Activated T-helper 1 cell treated with anti-CD3 and anti-CD28 coated beads, Interleukin-12 subunit alpha, Interleukin-12 subunit beta, Interleukin-2, Interleukin-4 antibody, amounts not matched to agents 30 ng/mL and 10 ng/mL and 1 ng/mL, durations not matched to agents 14 hours and 24 hours and 36 hours (primary cell): ENCODE results near the gene SLC12A7. TPM values are rescaled to one million over a fixed set of nuclear protein-coding genes. Genes with fewer than 3 reads are reported as not detected.

Source experiments
- DNase-seq: peaks from one replicate; pipeline ENCODE4 v3.0.0; 2021; ENCODE audit warnings: low spot score
- H3K27ac Mint-ChIP-seq: one replicate; pipeline ENCODE4 v1.8.0; 2021; ENCODE audit warnings: mild to moderate bottlenecking, mixed read lengths
- H3K27me3 Mint-ChIP-seq: one replicate; pipeline ENCODE4 v1.8.0; 2022; ENCODE audit warnings: mild to moderate bottlenecking, moderate library complexity, mixed read lengths; ENCODE audit not compliant: insufficient read depth
- H3K36me3 Mint-ChIP-seq: one replicate; pipeline ENCODE4 v1.8.0; 2021; ENCODE audit warnings: low read depth, mixed read lengths
- H3K4me1 Mint-ChIP-seq: one replicate; pipeline ENCODE4 v1.8.0; 2021; ENCODE audit warnings: low read depth, mixed read lengths
- H3K4me3 Mint-ChIP-seq: one replicate; pipeline ENCODE4 v1.8.0; 2021; ENCODE audit warnings: mild to moderate bottlenecking, moderate library complexity, mixed read lengths
- H3K9me3 Mint-ChIP-seq: one replicate; pipeline ENCODE4 v1.8.0; 2021; ENCODE audit warnings: mixed read lengths
- intact Hi-C: fragments of 100-400 bp; cut with micrococcal nuclease; formaldehyde crosslinking; loops from one replicate; pipeline ENCODE4 v1.15.1; 2024
- total RNA-seq: library from RNA; stranded (reverse); gene quantifications from 2 replicates; pipeline ENCODE4 v1.2.3, GENCODE V29; 2022

The SLC12A7 gene
- total RNA-seq, 1 donor from 2014 or later: 24.4 TPM

DNA sequence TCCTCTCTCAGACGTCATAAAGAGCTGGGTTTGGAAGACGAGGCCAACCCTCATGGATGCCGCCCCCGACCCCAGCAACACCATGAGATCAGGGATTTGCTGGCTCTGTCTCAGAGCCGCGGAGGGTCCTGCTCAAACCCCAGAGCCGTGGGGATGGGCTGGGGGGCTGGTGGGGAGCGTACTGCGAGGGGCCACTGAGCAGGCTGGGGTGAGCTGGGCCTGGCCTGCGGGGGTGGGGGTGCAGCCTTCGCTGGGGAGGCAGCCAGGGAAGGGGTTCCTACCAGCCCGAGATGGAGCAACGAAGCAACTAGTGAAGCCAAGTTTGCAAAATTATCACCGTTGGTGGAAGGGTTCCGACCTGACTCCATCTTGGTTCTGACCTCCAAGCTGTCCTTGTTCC is 5.1 kb upstream of the SLC12A7 start:
- DNase-seq: no peak
- peaks cover 18% of the 10 kb centered on the region for H3K27me3 Mint-ChIP-seq
- H3K4me3 Mint-ChIP-seq: no peak overlapping the region
- no peak overlapping the region for H3K27ac Mint-ChIP-seq
- intact Hi-C loops: no loop called here
- H3K4me1 Mint-ChIP-seq: no peaks in the 10 kb centered on the region
- no peaks in the 10 kb centered on the region for H3K9me3 Mint-ChIP-seq
- H3K36me3 Mint-ChIP-seq: no peaks in the 10 kb centered on the region

GRCh38 chr5:1116109-1116740 is 4.4 kb upstream of the SLC12A7 start:
- H3K27me3 Mint-ChIP-seq: peaks cover 18% of the 10 kb centered on the region
- no peak for DNase-seq
- no peak overlapping the region for H3K27ac Mint-ChIP-seq
- no peaks in the 10 kb centered on the region for H3K9me3 Mint-ChIP-seq
- no peaks in the 10 kb centered on the region for H3K4me1 Mint-ChIP-seq
- no peaks in the 10 kb centered on the region for H3K36me3 Mint-ChIP-seq
- no peak overlapping the region for H3K4me3 Mint-ChIP-seq
- intact Hi-C loops: no loop called here

DNA sequence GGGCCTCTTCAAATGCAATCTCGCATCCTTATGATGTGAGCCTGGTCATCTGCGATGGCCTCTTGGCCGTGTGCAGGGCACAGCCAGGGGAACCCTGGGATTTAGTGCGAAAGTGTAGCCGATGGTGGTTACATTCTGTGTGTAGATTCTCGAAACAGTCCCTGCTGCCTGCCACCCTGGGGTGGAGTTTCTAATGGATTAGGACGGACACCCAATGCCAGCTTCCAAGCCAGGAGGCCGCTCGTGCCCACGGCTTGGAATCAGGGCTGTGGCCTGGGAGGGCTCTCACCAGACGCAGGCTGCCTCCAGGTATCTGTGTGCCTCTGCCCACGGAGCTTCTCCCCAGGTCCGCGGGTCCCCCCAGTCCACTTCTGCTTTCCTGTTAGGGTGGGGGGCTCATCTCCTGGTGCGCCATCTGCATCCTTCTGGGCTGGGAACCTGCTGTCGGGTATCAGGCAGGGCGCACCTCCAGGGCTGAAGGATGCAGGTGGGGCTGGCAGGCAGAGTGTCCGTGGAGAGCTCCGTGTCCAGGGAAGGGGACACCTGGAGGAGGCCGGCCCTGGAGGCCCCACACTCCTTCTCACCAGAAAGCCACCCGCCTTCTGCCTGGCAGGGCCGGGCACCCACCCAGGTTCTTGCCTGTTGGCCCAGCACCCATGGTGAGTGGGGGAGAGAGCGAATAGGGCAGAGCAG is 3.4 kb upstream of the SLC12A7 start:
- Mint-ChIP-seq H3K36me3 (no peaks in the 10 kb centered on the region), H3K27ac (no peak overlapping the region), H3K4me1 (peaks cover 7% of the 10 kb centered on the region), H3K4me3 (no peak overlapping the region), H3K9me3 (no peaks in the 10 kb centered on the region), H3K27me3 (peaks cover 17% of the 10 kb centered on the region)
- intact Hi-C loops: no loop called here
- no peak for DNase-seq

DNA sequence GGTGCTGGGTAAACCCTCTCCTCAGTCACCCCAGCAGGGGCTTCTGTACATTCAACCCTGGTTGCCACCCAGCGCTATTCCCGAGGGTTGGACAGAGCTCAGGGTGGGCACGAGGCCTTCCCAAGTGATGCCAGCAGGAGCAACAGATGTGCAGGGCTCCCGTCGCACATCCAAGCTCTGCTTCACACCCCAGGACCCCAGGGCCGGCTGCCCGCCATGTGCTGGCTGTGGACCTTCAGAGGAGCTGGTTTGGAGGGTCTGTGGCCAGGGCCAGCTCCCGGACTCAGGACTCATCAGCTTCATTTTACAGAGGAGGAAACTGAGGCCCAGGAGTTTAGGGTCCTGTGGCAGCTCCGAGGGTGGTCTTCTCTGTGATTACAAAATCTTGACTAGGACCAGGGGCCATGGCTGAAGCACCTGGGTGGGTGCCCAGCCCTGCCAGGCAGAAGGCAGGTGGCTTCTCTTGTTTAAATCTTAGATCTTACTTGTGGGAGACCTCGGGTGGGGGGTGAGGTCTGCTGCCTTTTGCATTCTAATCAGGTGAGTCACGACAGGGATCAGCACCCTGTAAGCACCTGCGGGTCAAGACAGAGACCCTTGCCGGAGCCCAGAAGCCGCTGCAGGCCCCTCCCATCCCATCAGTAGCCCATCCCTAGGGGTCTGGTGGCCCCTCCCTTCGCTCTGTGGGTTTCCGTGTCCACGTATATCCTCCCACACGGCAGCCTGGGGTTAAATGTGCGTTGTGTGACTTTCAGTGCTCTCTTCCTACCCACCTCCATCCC is 2.1 kb upstream of the SLC12A7 start:
- Mint-ChIP-seq H3K36me3 (peaks cover 2% of the 10 kb centered on the region), H3K4me3 (peak overlapping the region; percentile 34), H3K27ac (no peak overlapping the region), H3K27me3 (peaks cover 17% of the 10 kb centered on the region), H3K9me3 (no peaks in the 10 kb centered on the region), H3K4me1 (peaks cover 11% of the 10 kb centered on the region)
- intact Hi-C loops: loop anchor here (5.0 kb wide), 1 partner anchor 152 kb away; no protein-coding TSS in a partner anchor
- no peak for DNase-seq

DNA sequence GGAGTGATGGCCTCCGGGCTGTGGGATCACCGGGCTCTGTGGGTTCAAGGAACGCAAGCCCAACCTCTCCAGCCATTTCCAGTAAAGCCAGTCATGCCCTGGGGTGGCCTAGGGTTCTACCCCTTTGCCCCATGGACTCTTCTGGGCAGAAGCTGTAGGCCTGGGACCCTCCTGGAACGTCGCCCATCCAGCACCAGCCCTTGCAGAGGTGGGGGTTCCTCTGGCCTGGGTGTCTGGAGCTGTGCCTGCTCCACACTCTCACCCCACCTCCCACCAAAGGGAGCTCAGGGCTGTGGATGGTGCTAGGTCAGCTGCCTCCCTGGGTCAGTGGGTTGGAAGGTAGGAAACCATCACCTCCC is 1.4 kb upstream of the SLC12A7 start:
- intact Hi-C loops: loop anchor here (5.0 kb wide), 1 partner anchor 151 kb away; no protein-coding TSS in a partner anchor
- peaks cover 2% of the 10 kb centered on the region for H3K36me3 Mint-ChIP-seq
- peaks cover 17% of the 10 kb centered on the region for H3K27me3 Mint-ChIP-seq
- DNase-seq: no peak
- H3K4me3 Mint-ChIP-seq: peak overlapping the region; percentile 58
- no peak overlapping the region for H3K27ac Mint-ChIP-seq
- no peaks in the 10 kb centered on the region for H3K9me3 Mint-ChIP-seq
- peaks cover 15% of the 10 kb centered on the region for H3K4me1 Mint-ChIP-seq

DNA sequence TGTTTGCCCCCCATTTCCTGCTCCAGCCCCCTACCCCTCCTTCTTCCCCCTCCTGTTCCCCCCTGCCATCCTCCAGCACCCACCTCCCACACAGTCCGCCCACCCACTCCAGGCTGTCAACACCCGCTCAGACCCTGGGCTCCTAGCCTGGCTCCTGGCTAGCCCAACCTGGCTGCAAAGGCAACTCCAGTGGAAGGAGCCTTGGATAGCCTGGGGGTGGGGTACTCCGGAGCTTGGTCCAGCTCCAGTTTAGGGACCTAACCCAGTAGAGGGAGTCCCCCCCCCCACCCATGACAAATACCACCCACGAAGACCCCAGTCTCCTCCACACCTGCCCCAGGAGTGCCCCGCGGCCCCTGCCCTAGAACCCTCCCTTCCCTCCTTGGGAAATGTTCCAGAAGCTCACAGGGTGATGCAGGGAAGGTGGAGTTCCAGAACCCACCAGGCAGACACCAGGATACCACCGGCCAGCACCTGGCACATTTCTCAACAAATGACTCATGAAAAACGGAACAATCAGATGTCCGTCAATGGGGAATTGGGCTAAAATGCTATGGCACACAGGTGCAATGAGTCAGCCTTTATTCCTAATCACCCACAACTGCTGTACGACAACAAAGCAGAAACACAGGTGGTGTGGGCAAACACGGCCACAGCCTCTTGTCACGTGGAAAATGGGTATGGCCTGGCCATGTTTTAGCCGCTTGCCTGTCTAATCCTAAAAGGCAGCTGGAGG is 901 bp upstream of the SLC12A7 start:
- Mint-ChIP-seq H3K4me1 (peaks cover 20% of the 10 kb centered on the region), H3K36me3 (peaks cover 2% of the 10 kb centered on the region), H3K9me3 (no peaks in the 10 kb centered on the region), H3K4me3 (peak overlapping the region; percentile 59), H3K27me3 (peaks cover 12% of the 10 kb centered on the region), H3K27ac (no peak overlapping the region)
- intact Hi-C loops: loop anchor here (1.0 to 5.0 kb wide), 2 partner anchors 8 to 150 kb away; no protein-coding TSS in a partner anchor
- DNase-seq: no peak

DNA sequence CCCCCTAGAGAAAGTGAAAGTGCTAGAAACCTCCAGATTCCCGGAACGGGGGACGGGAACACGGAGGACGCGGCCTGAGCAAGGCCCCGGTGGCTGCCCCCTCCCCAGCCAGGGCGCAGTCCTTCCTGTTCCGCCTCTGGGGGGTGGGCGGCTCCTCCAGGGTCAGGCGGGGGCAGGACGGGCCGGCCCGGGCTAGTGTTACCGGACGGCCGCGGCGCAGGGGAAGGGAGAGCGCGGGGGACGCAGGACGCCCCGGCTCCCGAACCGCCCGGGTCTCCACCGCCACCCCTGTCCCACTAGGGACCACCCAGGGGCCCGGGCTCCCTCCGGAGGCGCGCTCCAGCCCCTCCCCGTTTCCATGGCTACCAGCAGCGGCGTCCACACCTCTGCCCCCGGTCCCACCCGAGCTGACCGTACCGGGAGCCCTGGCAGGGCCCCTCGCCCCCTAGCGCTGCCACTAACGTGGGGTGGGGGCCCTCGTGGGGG is 579 bp downstream of the SLC12A7 start:
- H3K4me3 Mint-ChIP-seq: peak overlapping the region; percentile 87
- no peak for DNase-seq
- H3K9me3 Mint-ChIP-seq: no peaks in the 10 kb centered on the region
- peaks cover 34% of the 10 kb centered on the region for H3K4me1 Mint-ChIP-seq
- intact Hi-C loops: loop anchor here (5.0 kb wide), 1 partner anchor 149 kb away; no protein-coding TSS in a partner anchor
- H3K27ac Mint-ChIP-seq: peak overlapping the region; percentile 79
- peaks cover 9% of the 10 kb centered on the region for H3K27me3 Mint-ChIP-seq
- peaks cover 2% of the 10 kb centered on the region for H3K36me3 Mint-ChIP-seq

GRCh38 chr5:1110307-1111240 is 1.3 kb downstream of the SLC12A7 start:
- Mint-ChIP-seq H3K27ac (peak overlapping the region; percentile 79), H3K4me1 (peaks cover 40% of the 10 kb centered on the region), H3K27me3 (peaks cover 9% of the 10 kb centered on the region), H3K9me3 (no peaks in the 10 kb centered on the region), H3K4me3 (peak overlapping the region; percentile 87), H3K36me3 (peaks cover 2% of the 10 kb centered on the region)
- DNase-seq: no peak
- intact Hi-C loops: loop anchor here (5.0 kb wide), 1 partner anchor 148 kb away; no protein-coding TSS in a partner anchor

DNA sequence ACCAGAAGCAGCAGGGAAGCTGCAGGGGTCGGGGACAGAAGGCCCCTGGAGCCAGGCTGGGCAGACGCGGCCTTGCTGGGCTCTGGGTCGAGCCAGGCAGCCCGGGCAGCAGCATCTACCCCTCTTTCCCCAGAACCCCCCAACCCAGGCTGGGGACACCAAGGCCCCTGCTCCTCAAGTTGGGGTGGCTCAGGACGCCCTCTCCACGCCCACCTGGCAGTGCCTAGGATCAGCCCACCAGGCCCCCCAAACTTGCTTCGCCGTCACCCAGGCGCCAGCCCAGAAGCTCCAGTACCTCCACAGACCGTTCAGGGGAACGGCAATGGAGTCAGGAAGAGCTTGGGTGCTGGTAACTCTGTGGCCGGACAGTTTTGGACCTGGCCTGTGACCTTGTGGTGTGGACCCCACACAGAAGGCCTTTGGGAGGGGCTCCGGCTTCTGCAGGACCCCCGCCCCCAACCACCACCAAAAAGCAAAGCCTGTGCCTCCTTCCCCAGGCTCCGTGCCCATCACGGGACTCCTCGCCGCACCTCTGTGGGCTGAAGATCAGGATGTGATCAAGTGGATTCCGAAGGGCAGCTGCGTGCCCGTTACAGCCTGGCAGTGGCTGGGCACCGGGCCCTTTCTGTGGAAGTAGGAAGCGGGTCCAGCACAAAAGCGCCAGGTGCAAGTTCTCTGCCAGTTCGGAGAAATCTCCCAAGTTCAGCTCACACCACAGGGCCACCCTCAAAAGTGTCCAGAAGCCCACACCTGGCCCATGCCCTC is 2.1 kb downstream of the SLC12A7 start:
- H3K27ac Mint-ChIP-seq: no peak overlapping the region
- peaks cover 9% of the 10 kb centered on the region for H3K27me3 Mint-ChIP-seq
- peaks cover 43% of the 10 kb centered on the region for H3K4me1 Mint-ChIP-seq
- H3K9me3 Mint-ChIP-seq: no peaks in the 10 kb centered on the region
- H3K36me3 Mint-ChIP-seq: peaks cover 2% of the 10 kb centered on the region
- intact Hi-C loops: loop anchor here (5.0 to 10.0 kb wide), 3 partner anchors 147 to 685 kb away; partner anchors contain the start of genes BRD9, MRPL36 and TRIP13
- H3K4me3 Mint-ChIP-seq: peak overlapping the region; percentile 87
- no peak for DNase-seq

DNA sequence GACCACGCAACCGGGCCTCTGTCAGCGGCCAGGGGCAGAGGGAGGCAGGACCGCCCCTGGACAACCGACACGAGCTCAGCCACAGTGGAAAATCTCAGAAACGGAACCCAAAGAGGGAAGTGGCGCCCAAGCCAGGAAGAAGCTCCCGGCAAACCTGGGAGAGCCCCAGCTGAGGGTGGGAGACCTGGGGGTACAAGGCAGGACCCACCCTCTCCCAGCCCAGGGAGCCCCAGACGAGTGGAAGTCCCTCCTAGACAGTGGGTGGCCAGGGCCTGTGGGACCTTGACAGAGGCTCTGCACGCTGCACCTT is 3.0 kb downstream of the SLC12A7 start:
- peak overlapping the region; percentile 26 for H3K4me3 Mint-ChIP-seq
- H3K9me3 Mint-ChIP-seq: no peaks in the 10 kb centered on the region
- DNase-seq: no peak
- H3K4me1 Mint-ChIP-seq: peaks cover 43% of the 10 kb centered on the region
- H3K36me3 Mint-ChIP-seq: peaks cover 2% of the 10 kb centered on the region
- H3K27ac Mint-ChIP-seq: no peak overlapping the region
- H3K27me3 Mint-ChIP-seq: peaks cover 6% of the 10 kb centered on the region
- intact Hi-C loops: loop anchor here (10.0 kb wide), 2 partner anchors 214 to 686 kb away; partner anchors contain the start of genes BRD9, MRPL36 and TRIP13
